ENCODE measurements around the gene PALD1.

The PALD1 gene

GRCh38 chr10:70458329-70459060 is 20.1 kb upstream of the PALD1 start:
- DNase-seq = peak; percentile 28

GRCh38 chr10:70459061-70459773 is 19.4 kb upstream of the PALD1 start:
- no peak for DNase-seq

GRCh38 chr10:70459774-70460490 is 18.6 kb upstream of the PALD1 start:
- DNase-seq = no peak

GRCh38 chr10:70461397-70462348 is 16.9 kb upstream of the PALD1 start:
- DNase-seq = peak; percentile 64

- no peak for DNase-seq
These were observed 16.1 kb upstream of the PALD1 start for GRCh38 chr10:70462349-70462984.

- no peak for DNase-seq
These were observed 13.3 kb upstream of the PALD1 start for GRCh38 chr10:70465278-70465677.

GRCh38 chr10:70465832-70466231 is 12.7 kb upstream of the PALD1 start:
- no peak for DNase-seq

GRCh38 chr10:70466951-70467350 is 11.6 kb upstream of the PALD1 start:
- no peak for DNase-seq

GRCh38 chr10:70472799-70473454 is 5.6 kb upstream of the PALD1 start:
- DNase-seq = no peak

GRCh38 chr10:70474780-70475179 is 3.8 kb upstream of the PALD1 start:
- DNase-seq = no peak

- DNase-seq = no peak
These were observed 2.9 kb upstream of the PALD1 start for GRCh38 chr10:70475661-70476060.

- DNase-seq = no peak
These were observed 2.1 kb upstream of the PALD1 start for GRCh38 chr10:70476249-70477035.

GRCh38 chr10:70477661-70478162 is 855 bp upstream of the PALD1 start:
- peak; percentile 79 for DNase-seq

- DNase-seq = no peak
These were observed 606 bp downstream of the PALD1 start for GRCh38 chr10:70479165-70479581.

GRCh38 chr10:70479626-70480238 is 1.2 kb downstream of the PALD1 start:
- no peak for DNase-seq

- DNase-seq = peak; percentile 25
These were observed 1.8 kb downstream of the PALD1 start for GRCh38 chr10:70480239-70480861.

- no peak for DNase-seq
These were observed 2.5 kb downstream of the PALD1 start for GRCh38 chr10:70481105-70481504.

GRCh38 chr10:70481831-70482530 is 3.4 kb downstream of the PALD1 start:
- DNase-seq = no peak

Measured in activated CD4-positive, alpha-beta T cell treated with anti-CD3 and anti-CD28 coated beads, Interleukin-2, Interleukin-6, amounts not matched to agents 100 ng/mL and 50 ng/mL, durations not matched to agents 16 hours and 8 hours (primary cell).